Measurements from ENCODE around the gene CCNY.

CCNY gene

GRCh38 chr10:35425595-35425994 lies 89.3 kb downstream of the CCNY start:
- no peak overlapping the region for H3K4me3 ChIP-seq (ENCODE audit: low read length, poor library complexity, severe bottlenecking)
- H3F3A ChIP-seq (ENCODE audit: low read depth): no peaks in the 10 kb centered on the region
- H3K9ac ChIP-seq (ENCODE audit: low read depth, low read length, poor library complexity, severe bottlenecking): no peak overlapping the region
- no peaks in the 10 kb centered on the region for H3K9me3 ChIP-seq (ENCODE audit: insufficient read depth, low read depth, low read length)
- TF ChIP-seq EZH2phosphoT487 (IDR thresholded peaks at IDR 0.05; ENCODE audit: borderline replicate concordance) (no peak), CTCF (conservative IDR thresholded peaks at IDR 0.05; ENCODE audit: low read length) (no peak)
- peaks cover 95% of the 10 kb centered on the region for H3K79me2 ChIP-seq (ENCODE audit: insufficient read depth, low read length)
- H3K9me2 ChIP-seq (replicated peaks; ENCODE audit: low read depth, low read length): no peaks in the 10 kb centered on the region
- H3K4me1 ChIP-seq (ENCODE audit: insufficient read depth, low read length, poor library complexity, severe bottlenecking): peaks cover 17% of the 10 kb centered on the region
- H4K20me1 ChIP-seq (ENCODE audit: insufficient read depth, low read length, poor library complexity, severe bottlenecking): peaks cover 47% of the 10 kb centered on the region
- no peak overlapping the region for H3K4me2 ChIP-seq (ENCODE audit: low read depth, low read length, poor library complexity, severe bottlenecking)
- H3K36me3 ChIP-seq (ENCODE audit: insufficient read depth, low read length): peaks cover 5% of the 10 kb centered on the region; the same call in 1 of the 2 replicates
- H3K27me3 ChIP-seq (ENCODE audit: insufficient read depth, low read length, poor library complexity, severe bottlenecking): no peaks in the 10 kb centered on the region
- no peak overlapping the region for H2AFZ ChIP-seq (ENCODE audit: low read length)

- Histone ChIP-seq H4K20me1 (ENCODE audit: insufficient read depth, low read length, poor library complexity, severe bottlenecking) (peaks cover 49% of the 10 kb centered on the region), H2AFZ (ENCODE audit: low read length) (no peak overlapping the region), H3K9ac (ENCODE audit: low read depth, low read length, poor library complexity, severe bottlenecking) (no peak overlapping the region), H3K36me3 (ENCODE audit: insufficient read depth, low read length) (peaks cover 5% of the 10 kb centered on the region; the same call in 1 of the 2 replicates), H3K4me3 (ENCODE audit: low read length, poor library complexity, severe bottlenecking) (no peak overlapping the region), H3K9me2 (replicated peaks; ENCODE audit: low read depth, low read length) (no peaks in the 10 kb centered on the region), H3K79me2 (ENCODE audit: insufficient read depth, low read length) (peaks cover 89% of the 10 kb centered on the region), H3K9me3 (ENCODE audit: insufficient read depth, low read depth, low read length) (no peaks in the 10 kb centered on the region), H3K27me3 (ENCODE audit: insufficient read depth, low read length, poor library complexity, severe bottlenecking) (no peaks in the 10 kb centered on the region), H3F3A (ENCODE audit: low read depth) (no peaks in the 10 kb centered on the region), H3K4me1 (ENCODE audit: insufficient read depth, low read length, poor library complexity, severe bottlenecking) (peaks cover 20% of the 10 kb centered on the region), H3K4me2 (ENCODE audit: low read depth, low read length, poor library complexity, severe bottlenecking) (no peak overlapping the region)
- TF ChIP-seq CTCF (conservative IDR thresholded peaks at IDR 0.05; ENCODE audit: low read length) (no peak), EZH2phosphoT487 (IDR thresholded peaks at IDR 0.05; ENCODE audit: borderline replicate concordance) (no peak)
Measured at GRCh38 chr10:35426657-35427056, 90.3 kb downstream of the CCNY start.

GRCh38 chr10:35427543-35427942 lies 91.2 kb downstream of the CCNY start:
- H3K79me2 ChIP-seq (ENCODE audit: insufficient read depth, low read length): peaks cover 90% of the 10 kb centered on the region
- peaks cover 29% of the 10 kb centered on the region for H3K4me1 ChIP-seq (ENCODE audit: insufficient read depth, low read length, poor library complexity, severe bottlenecking)
- H2AFZ ChIP-seq (ENCODE audit: low read length): no peak overlapping the region
- H3K9ac ChIP-seq (ENCODE audit: low read depth, low read length, poor library complexity, severe bottlenecking): no peak overlapping the region
- H3K36me3 ChIP-seq (ENCODE audit: insufficient read depth, low read length): peaks cover 5% of the 10 kb centered on the region; the same call in 1 of the 2 replicates
- H3F3A ChIP-seq (ENCODE audit: low read depth): no peaks in the 10 kb centered on the region
- H3K4me3 ChIP-seq (ENCODE audit: low read length, poor library complexity, severe bottlenecking): no peak overlapping the region
- TF ChIP-seq CTCF (conservative IDR thresholded peaks at IDR 0.05; ENCODE audit: low read length) (no peak), EZH2phosphoT487 (IDR thresholded peaks at IDR 0.05; ENCODE audit: borderline replicate concordance) (no peak)
- H4K20me1 ChIP-seq (ENCODE audit: insufficient read depth, low read length, poor library complexity, severe bottlenecking): peaks cover 48% of the 10 kb centered on the region
- no peaks in the 10 kb centered on the region for H3K9me3 ChIP-seq (ENCODE audit: insufficient read depth, low read depth, low read length)
- no peaks in the 10 kb centered on the region for H3K27me3 ChIP-seq (ENCODE audit: insufficient read depth, low read length, poor library complexity, severe bottlenecking)
- no peak overlapping the region for H3K4me2 ChIP-seq (ENCODE audit: low read depth, low read length, poor library complexity, severe bottlenecking)
- H3K9me2 ChIP-seq (replicated peaks; ENCODE audit: low read depth, low read length): no peaks in the 10 kb centered on the region

Measured in Loucy (cell line).